SK-N-SH treated with all-trans-retinoic acid at 6 μM for 48 hours (cell line): Measurements from ENCODE around the gene CAPN1.

ENCODE experiments used
- ARNTL ChIP-seq: fragments of 450-650 bp; formaldehyde crosslinking; IDR thresholded peaks from 2 replicates; pipeline ENCODE4 v1.5.0; 2020; ENCODE audit warnings: low read depth, mild to moderate bottlenecking, moderate library complexity, borderline replicate concordance
- PPARA ChIP-seq: fragments of 250-450 bp; sonication (Bioruptor Pico); IDR thresholded peaks from 2 replicates; pipeline ENCODE4 v1.5.0; 2020; ENCODE audit warnings: mild to moderate bottlenecking, borderline replicate concordance
- RARB ChIP-seq: fragments of 250-450 bp; sonication (Bioruptor Pico); IDR thresholded peaks from 2 replicates; pipeline ENCODE4 v1.8.0; 2021; ENCODE audit warnings: mild to moderate bottlenecking, moderate library complexity
- SNAI2 ChIP-seq: fragments of 250-450 bp; sonication (Bioruptor Pico); IDR thresholded peaks from 2 replicates; pipeline ENCODE4 v1.5.0; 2020; ENCODE audit warnings: mild to moderate bottlenecking, moderate library complexity
- ZNF565 ChIP-seq: fragments of 450-650 bp; formaldehyde crosslinking; conservative IDR thresholded peaks from 2 replicates; pipeline ENCODE4 v1.5.0; 2020; ENCODE audit warnings: low read depth, mild to moderate bottlenecking, moderate library complexity

- TF ChIP-seq RARB (CRISPR knock-in tag) (no peak), ARNTL (no peak), PPARA (CRISPR knock-in tag) (no peak), ZNF565 (no peak), SNAI2 (no peak)
These were observed 45.1 kb upstream of the CAPN1 start for GRCh38 chr11:65136515-65137096.
